ENCODE results near the gene FOSB. TPM values are rescaled to one million over a fixed set of nuclear protein-coding genes. Genes with fewer than 3 reads are reported as not detected.

FOSB gene
- total RNA-seq, 4 donors from 2014 or later: 0.60 to 4.9 (median 1.8) TPM

GRCh38 chr19:45475537-45476291 is 7.9 kb downstream of the FOSB start:
- DNase-seq (ENCODE audit: low spot score in 2 of 2): no peak
- 69 to 75% methylated on average over 6 of the region's 6 CpGs for WGBS, 2 donors
- no peaks in the 10 kb centered on the region for H3K9me3 ChIP-seq
- H3K36me3 ChIP-seq: no peaks in the 10 kb centered on the region
- no peak overlapping the region for H3K4me3 ChIP-seq
- H3K4me1 ChIP-seq: peaks cover 0 to 44% (median 10%) of the 10 kb centered on the region in 4 donors
- TF ChIP-seq EP300 (IDR thresholded peaks at IDR 0.05): no peak
- no peak for TF ChIP-seq POLR2A (IDR thresholded peaks at IDR 0.05)
- peaks cover 0 to 38% of the 10 kb centered on the region in 2 donors for H3K27me3 ChIP-seq
- H3K27ac ChIP-seq: no peak overlapping the region

GRCh38 chr19:45476304-45476703 is 8.5 kb downstream of the FOSB start:
- DNase-seq (ENCODE audit: low spot score in 2 of 2): no peak
- H3K27ac ChIP-seq: no peak overlapping the region
- no peaks in the 10 kb centered on the region for H3K36me3 ChIP-seq
- WGBS, 2 donors: 38 to 48% methylated on average over 5 of the region's 5 CpGs
- no peaks in the 10 kb centered on the region for H3K9me3 ChIP-seq
- TF ChIP-seq, protein P1, sequence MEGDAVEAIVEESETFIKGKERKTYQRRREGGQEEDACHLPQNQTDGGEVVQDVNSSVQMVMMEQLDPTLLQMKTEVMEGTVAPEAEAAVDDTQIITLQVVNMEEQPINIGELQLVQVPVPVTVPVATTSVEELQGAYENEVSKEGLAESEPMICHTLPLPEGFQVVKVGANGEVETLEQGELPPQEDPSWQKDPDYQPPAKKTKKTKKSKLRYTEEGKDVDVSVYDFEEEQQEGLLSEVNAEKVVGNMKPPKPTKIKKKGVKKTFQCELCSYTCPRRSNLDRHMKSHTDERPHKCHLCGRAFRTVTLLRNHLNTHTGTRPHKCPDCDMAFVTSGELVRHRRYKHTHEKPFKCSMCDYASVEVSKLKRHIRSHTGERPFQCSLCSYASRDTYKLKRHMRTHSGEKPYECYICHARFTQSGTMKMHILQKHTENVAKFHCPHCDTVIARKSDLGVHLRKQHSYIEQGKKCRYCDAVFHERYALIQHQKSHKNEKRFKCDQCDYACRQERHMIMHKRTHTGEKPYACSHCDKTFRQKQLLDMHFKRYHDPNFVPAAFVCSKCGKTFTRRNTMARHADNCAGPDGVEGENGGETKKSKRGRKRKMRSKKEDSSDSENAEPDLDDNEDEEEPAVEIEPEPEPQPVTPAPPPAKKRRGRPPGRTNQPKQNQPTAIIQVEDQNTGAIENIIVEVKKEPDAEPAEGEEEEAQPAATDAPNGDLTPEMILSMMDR (IDR thresholded peaks at IDR 0.05): no peak
- no peak for TF ChIP-seq EP300 (IDR thresholded peaks at IDR 0.05)
- TF ChIP-seq POLR2A (IDR thresholded peaks at IDR 0.05): no peak
- peaks cover 0 to 43% (median 10%) of the 10 kb centered on the region in 4 donors for H3K4me1 ChIP-seq
- peaks cover 0 to 35% of the 10 kb centered on the region in 2 donors for H3K27me3 ChIP-seq
- no peak overlapping the region for H3K4me3 ChIP-seq

DNA sequence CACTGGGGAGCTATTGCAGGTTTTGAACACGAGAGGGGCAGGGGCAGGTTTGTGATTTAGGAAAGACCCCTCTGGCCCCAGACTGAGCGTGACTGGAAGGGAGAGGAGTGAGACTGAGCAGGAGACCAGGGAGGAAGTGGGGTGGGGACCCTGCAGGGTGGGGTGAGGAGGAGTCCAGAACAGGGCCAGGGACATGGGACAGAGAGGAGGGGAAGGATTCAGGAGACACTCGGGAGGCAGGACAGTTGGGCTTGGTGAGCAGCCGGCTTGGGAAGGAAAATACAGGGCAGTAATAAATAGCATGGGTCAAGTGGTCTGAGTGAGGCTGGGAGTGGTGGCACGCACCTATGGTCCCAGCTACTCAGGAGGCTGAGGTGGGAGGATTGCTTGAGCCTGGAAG is 9.4 kb downstream of the FOSB start:
- H3K9me3 ChIP-seq: no peaks in the 10 kb centered on the region
- peaks cover 0 to 26% of the 10 kb centered on the region in 2 donors for H3K27me3 ChIP-seq
- H3K4me3 ChIP-seq: no peak overlapping the region
- TF ChIP-seq POLR2A (IDR thresholded peaks at IDR 0.05) (no peak), EP300 (IDR thresholded peaks at IDR 0.05) (no peak)
- TF ChIP-seq, protein P1 (IDR thresholded peaks at IDR 0.05): no peak
- DNase-seq (ENCODE audit: low spot score in 2 of 2): no peak
- whole genome bisulfite sequencing, 2 donors: 23 to 32% methylated on average over 5 of the region's 5 CpGs
- peaks cover 0 to 39% (median 9%) of the 10 kb centered on the region in 4 donors for H3K4me1 ChIP-seq
- no peaks in the 10 kb centered on the region for H3K36me3 ChIP-seq
- no peak overlapping the region for H3K27ac ChIP-seq

DNA sequence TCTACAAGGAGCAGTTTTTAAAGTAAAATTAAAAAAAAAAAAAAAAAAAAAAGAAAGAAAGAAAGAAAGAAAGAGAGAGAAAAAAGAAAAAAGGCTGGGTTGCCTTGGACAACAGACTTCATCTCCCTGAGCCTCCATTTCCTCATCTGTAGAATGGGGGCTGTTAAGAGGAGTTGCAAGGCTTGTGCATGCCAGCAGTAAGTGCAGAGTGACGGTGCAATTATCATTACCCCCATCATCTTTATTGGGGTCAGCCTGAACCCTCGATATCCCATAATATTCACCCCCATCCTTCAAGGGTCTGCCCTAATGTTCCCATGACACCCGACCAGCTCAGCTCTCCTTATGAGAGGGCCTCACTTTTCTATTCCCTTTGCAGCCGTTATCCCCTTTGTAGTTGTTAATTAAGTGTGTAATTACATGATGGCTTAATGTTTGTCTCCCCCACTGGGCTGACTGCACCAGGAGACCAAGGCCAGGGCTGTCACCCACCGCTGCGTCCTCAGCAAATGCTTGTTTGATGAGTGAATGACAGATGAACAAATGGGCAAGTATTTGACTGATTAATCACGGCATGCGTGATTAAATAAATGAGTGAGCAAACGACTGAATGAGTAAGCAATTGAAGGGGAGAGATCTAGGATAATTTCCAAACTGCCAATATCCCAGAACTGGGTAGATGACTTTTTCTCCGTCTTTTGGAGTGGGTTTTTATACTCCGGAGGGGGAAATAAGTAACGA is 10.1 kb downstream of the FOSB start:
- H3K27me3 ChIP-seq: peaks cover 0 to 19% of the 10 kb centered on the region in 2 donors
- no peaks in the 10 kb centered on the region for H3K9me3 ChIP-seq
- no peaks in the 10 kb centered on the region for H3K36me3 ChIP-seq
- DNase-seq (ENCODE audit: low spot score in 2 of 2): no peak
- TF ChIP-seq, protein P1 (IDR thresholded peaks at IDR 0.05): no peak
- TF ChIP-seq POLR2A (IDR thresholded peaks at IDR 0.05) (no peak), EP300 (IDR thresholded peaks at IDR 0.05) (no peak)
- peak overlapping the region; percentile 31 to 58 (median 54) for H3K4me3 ChIP-seq
- WGBS, 2 donors: 4 to 5% methylated on average over 12 of the region's 12 CpGs
- peak overlapping the region; percentile 92 to 99 (median 94) for H3K27ac ChIP-seq
- H3K4me1 ChIP-seq: peaks cover 0 to 32% (median 5%) of the 10 kb centered on the region in 4 donors

DNA sequence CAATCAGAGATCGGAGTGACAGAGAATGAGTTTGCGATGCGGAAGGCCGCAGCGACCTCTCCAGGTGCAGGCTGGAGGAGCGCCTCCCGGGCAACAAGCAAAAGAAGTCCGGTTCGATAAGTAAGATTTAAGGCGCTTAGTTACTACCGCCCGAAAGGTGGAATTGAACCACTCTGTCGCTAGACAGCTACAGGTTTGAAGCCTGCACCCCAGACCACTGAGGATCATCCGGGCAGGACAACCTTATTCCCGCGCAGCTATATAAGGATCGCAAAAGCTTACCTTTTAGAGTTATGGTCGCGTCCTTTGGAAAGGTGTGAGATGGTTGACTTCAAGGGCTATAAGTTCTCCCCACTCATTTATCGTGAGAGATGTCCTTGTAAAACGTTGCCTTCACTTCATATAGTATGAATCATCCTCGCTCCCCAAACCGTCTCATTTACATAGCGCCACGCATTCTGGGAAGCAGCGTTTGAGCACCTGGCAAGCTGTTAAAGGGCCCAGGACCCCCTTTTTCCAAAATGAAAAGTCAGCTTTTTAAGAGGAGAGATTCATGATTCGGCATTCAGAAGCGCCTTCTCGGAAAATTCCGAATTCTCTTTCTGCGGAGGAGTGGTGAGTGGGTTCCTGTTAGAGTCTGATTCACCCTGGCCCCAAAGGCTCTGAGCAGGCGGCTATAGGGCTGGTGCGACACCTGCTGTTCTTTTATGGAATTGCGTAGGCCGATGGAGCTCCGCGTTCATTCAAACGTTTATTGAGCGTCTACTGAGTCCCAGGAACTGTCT is 10.8 kb downstream of the FOSB start:
- H3K4me1 ChIP-seq: peaks cover 0 to 27% (median 5%) of the 10 kb centered on the region in 4 donors
- H3K4me3 ChIP-seq: peak overlapping the region; percentile 31 to 58 (median 54)
- peak; percentile 71 to 89 for DNase-seq (ENCODE audit: low spot score in 2 of 2)
- peaks cover 0 to 12% of the 10 kb centered on the region in 2 donors for H3K27me3 ChIP-seq
- 2 to 3% methylated on average over 39 of the region's 39 CpGs for WGBS, 2 donors
- TF ChIP-seq EP300 (IDR thresholded peaks at IDR 0.05) (peak; percentile 61 to 79), POLR2A (IDR thresholded peaks at IDR 0.05) (peak; percentile 38 to 42)
- TF ChIP-seq, protein P1 (IDR thresholded peaks at IDR 0.05): peak; percentile 92 to 100 (median 95)
- no peaks in the 10 kb centered on the region for H3K36me3 ChIP-seq
- peak overlapping the region; percentile 92 to 99 (median 94) for H3K27ac ChIP-seq
- no peaks in the 10 kb centered on the region for H3K9me3 ChIP-seq

Measured in tibial nerve (tissue), 4 donors.